DOHH2 (cell line): ENCODE results near the gene METTL17.

Experiments used
- H3F3A ChIP-seq: fragments of 200-600 bp; sonication (generic), shearing (Covaris generic); 2 replicates; pipeline ENCODE4 v1.6.0; 2016; ENCODE audit warnings: antibody characterized with exemption, mild to moderate bottlenecking; ENCODE audit not compliant: control insufficient read depth, insufficient read depth
- H3K27ac ChIP-seq: fragments of 200-600 bp; sonication (generic); 2 replicates; pipeline ENCODE4 v1.5.1; 2014; ENCODE audit warnings: low read depth, mild to moderate bottlenecking, low read length, moderate library complexity
- H3K27me3 ChIP-seq: fragments of 200-600 bp; sonication (generic); 2 replicates; pipeline ENCODE4 v1.6.1; 2014; ENCODE audit warnings: mild to moderate bottlenecking, low read length, mixed read lengths; ENCODE audit not compliant: control insufficient read depth
- H3K36me3 ChIP-seq: fragments of 200-600 bp; sonication (generic); 2 replicates; pipeline ENCODE4 v1.6.1; 2014; ENCODE audit warnings: mild to moderate bottlenecking, low read length, moderate library complexity, mixed read lengths; ENCODE audit not compliant: control insufficient read depth
- H3K4me1 ChIP-seq: fragments of 200-600 bp; sonication (generic); 2 replicates; pipeline ENCODE4 v1.6.1; 2014; ENCODE audit warnings: mild to moderate bottlenecking, low read length, mixed read lengths; ENCODE audit not compliant: control insufficient read depth
- H3K4me2 ChIP-seq: fragments of 200-600 bp; sonication (generic); 2 replicates; pipeline ENCODE4 v1.6.0; 2014; ENCODE audit warnings: mild to moderate bottlenecking, low read length, moderate library complexity
- H3K4me3 ChIP-seq: fragments of 200-600 bp; sonication (generic); 2 replicates; pipeline ENCODE4 v1.5.1; 2014; ENCODE audit warnings: mild to moderate bottlenecking, low read length, mixed read lengths
- H3K79me2 ChIP-seq: fragments of 200-600 bp; sonication (generic); 2 replicates; pipeline ENCODE4 v1.6.1; 2014; ENCODE audit warnings: mild to moderate bottlenecking, low read length, mixed read lengths; ENCODE audit not compliant: control insufficient read depth
- H3K9me2 ChIP-seq: fragments of 200-600 bp; sonication (generic); replicated peaks from 2 replicates; pipeline ENCODE4 v1.6.1; 2014; ENCODE audit warnings: mild to moderate bottlenecking, low read length, mixed read lengths; ENCODE audit not compliant: control insufficient read depth
- H3K9me3 ChIP-seq: fragments of 200-600 bp; sonication (generic); 2 replicates; pipeline ENCODE4 v1.6.1; 2014; ENCODE audit warnings: antibody characterized with exemption, low read length, mixed read lengths; ENCODE audit not compliant: control insufficient read depth, insufficient read depth
- H4K20me1 ChIP-seq: fragments of 200-600 bp; sonication (generic); 2 replicates; pipeline ENCODE4 v1.6.0; 2014; ENCODE audit warnings: low read depth, mild to moderate bottlenecking, antibody characterized with exemption, low read length, moderate library complexity; ENCODE audit not compliant: control insufficient read depth, insufficient read depth
- EZH2phosphoT487 ChIP-seq: fragments of 200-600 bp; sonication (generic); IDR thresholded peaks from 2 replicates; pipeline ENCODE4 v1.6.1; 2017; ENCODE audit warnings: borderline replicate concordance, mild to moderate bottlenecking, antibody characterized with exemption, low read length, moderate library complexity, mixed read lengths
- TF ChIP-seq, protein P1 (sequence below): fragments of 200-600 bp; sonication (generic); IDR thresholded peaks from one replicate; pipeline ENCODE4 v1.5.1; 2014; ENCODE audit warnings: antibody characterized with exemption, mild to moderate bottlenecking, low read depth, low read length; ENCODE audit not compliant: poor library complexity, severe bottlenecking

The METTL17 gene

DNA sequence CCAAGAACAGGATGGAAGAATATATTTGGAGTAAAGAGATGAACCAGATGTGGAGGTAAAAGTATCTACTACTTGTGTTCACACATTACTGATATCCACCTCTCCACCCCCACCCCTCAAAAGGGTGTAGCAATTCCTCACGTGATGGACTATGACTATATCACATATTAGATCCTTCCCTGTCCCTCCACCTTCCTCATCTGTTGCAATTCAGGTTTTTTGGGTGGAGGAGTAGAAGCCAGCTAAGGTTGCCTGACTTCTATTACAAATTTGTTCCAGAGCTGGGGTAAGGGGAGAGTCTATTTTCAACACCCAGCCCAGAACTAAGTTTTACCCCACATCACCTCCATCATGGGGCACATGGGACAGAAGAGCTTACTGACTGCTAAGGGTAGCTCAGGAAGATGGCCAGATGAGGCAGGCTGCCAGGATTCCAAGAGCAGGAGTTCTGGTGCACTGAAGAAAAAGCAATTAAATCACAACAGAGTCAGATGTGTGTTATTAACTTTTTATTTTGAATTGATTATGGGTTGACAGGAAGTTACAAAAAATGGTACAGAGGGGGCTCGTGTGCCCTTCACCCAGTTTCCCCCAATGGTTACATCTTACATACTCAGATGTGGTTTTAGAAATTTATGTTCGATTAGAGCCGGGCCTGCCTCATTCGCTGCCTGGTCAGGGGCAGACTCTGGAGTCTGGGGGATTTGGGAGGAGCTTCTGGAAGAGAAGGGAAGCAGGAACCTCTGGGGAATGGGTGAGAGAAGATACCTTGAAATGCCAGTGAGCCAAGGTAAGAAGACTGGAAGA lies 42.7 kb downstream of the METTL17 start:
- H3K79me2 ChIP-seq: no peaks in the 10 kb centered on the region
- no peaks in the 10 kb centered on the region for H3F3A ChIP-seq
- H3K9me2 ChIP-seq: no peaks in the 10 kb centered on the region
- no peaks in the 10 kb centered on the region for H3K4me1 ChIP-seq
- H3K4me2 ChIP-seq: no peak overlapping the region
- peaks cover 23% of the 10 kb centered on the region for H3K27me3 ChIP-seq
- H3K27ac ChIP-seq: no peak overlapping the region
- no peak for TF ChIP-seq EZH2phosphoT487
- TF ChIP-seq, protein P1, sequence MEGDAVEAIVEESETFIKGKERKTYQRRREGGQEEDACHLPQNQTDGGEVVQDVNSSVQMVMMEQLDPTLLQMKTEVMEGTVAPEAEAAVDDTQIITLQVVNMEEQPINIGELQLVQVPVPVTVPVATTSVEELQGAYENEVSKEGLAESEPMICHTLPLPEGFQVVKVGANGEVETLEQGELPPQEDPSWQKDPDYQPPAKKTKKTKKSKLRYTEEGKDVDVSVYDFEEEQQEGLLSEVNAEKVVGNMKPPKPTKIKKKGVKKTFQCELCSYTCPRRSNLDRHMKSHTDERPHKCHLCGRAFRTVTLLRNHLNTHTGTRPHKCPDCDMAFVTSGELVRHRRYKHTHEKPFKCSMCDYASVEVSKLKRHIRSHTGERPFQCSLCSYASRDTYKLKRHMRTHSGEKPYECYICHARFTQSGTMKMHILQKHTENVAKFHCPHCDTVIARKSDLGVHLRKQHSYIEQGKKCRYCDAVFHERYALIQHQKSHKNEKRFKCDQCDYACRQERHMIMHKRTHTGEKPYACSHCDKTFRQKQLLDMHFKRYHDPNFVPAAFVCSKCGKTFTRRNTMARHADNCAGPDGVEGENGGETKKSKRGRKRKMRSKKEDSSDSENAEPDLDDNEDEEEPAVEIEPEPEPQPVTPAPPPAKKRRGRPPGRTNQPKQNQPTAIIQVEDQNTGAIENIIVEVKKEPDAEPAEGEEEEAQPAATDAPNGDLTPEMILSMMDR: no peak
- H3K4me3 ChIP-seq: no peak overlapping the region
- no peaks in the 10 kb centered on the region for H3K9me3 ChIP-seq
- no peaks in the 10 kb centered on the region for H4K20me1 ChIP-seq
- H3K36me3 ChIP-seq: no peaks in the 10 kb centered on the region

DNA sequence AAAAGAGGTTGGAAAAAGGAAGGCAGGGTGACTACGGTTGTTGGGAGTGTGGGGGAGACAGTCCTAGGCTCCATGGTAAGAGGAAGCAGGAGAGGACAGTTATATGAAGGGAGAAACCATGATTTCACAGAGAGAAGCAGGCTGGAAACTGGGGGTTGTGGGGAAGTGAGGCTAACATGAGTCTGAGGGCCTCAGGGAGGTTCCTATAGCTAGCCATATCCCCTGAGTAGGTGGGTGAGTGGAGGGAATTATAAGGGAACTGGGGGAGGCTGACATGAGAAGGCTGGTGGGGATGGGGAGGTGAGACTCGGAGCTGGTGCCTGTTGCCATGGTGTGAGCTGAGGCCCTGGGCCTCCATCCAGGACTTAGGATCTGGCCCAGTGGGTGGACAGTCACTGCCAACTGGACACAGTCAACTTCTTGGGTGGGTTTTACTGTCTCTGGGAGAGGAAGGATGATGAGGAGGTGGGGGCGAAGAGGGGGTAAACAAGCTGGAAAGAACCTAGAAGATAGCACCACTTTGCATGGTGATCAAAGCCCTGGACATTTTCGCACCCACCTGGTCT lies 43.4 kb downstream of the METTL17 start:
- Histone ChIP-seq H3K27me3 (peaks cover 29% of the 10 kb centered on the region), H4K20me1 (no peaks in the 10 kb centered on the region), H3K9me3 (no peaks in the 10 kb centered on the region), H3K9me2 (no peaks in the 10 kb centered on the region), H3F3A (no peaks in the 10 kb centered on the region), H3K36me3 (no peaks in the 10 kb centered on the region), H3K4me3 (no peak overlapping the region), H3K27ac (no peak overlapping the region), H3K4me1 (no peaks in the 10 kb centered on the region), H3K4me2 (no peak overlapping the region), H3K79me2 (no peaks in the 10 kb centered on the region)
- TF ChIP-seq EZH2phosphoT487: no peak
- TF ChIP-seq, protein P1: no peak

DNA sequence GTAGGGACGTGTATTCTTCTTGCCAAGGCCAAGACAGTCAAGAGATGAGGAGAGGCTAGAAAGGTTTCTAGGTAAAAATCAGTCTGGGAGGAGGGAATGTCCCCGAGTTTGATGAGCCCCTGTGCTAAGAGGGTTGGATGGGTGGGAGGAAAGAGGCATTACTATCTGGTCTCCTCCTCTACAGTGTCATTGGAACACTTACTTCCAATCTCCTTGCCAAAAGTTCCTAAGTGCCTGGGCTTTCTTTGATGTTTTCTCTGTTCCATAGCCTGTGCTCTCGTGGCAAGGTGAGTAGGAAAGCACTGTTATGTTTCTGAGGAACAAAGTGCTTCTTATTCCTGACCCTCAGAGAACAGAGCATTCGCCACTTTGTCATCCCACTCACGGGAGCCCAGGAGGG lies 44.9 kb downstream of the METTL17 start, which contains the start of gene RNASE13:
TSS of gene RNASE13 (minus strand) at position 101 of the 400 bp plus-strand sequence. CDS start 519 bp downstream, outside the sequence.
- no peaks in the 10 kb centered on the region for H3K79me2 ChIP-seq
- no peaks in the 10 kb centered on the region for H3K9me2 ChIP-seq
- no peaks in the 10 kb centered on the region for H3K36me3 ChIP-seq
- no peaks in the 10 kb centered on the region for H3K9me3 ChIP-seq
- H3K4me1 ChIP-seq: no peaks in the 10 kb centered on the region
- H3F3A ChIP-seq: no peaks in the 10 kb centered on the region
- no peak within 1 kb of the TSS for H3K27ac ChIP-seq
- H3K4me2 ChIP-seq: no peak within 1 kb of the TSS
- no peak within 1 kb of the TSS for H3K4me3 ChIP-seq
- no peak for TF ChIP-seq EZH2phosphoT487
- TF ChIP-seq, protein P1: no peak
- peaks cover 29% of the 10 kb centered on the region for H3K27me3 ChIP-seq
- H4K20me1 ChIP-seq: no peaks in the 10 kb centered on the region
